ENCODE measurements around the gene EID3.
A peak's percentile ranks its signal among the peaks of the same experiment; 100 is the strongest.
"Not testable (repeated sequence)": the region's sequence is repeated elsewhere in the genome, so short reads cannot be mapped to it uniquely, and the experiment has no call there.

EID3 gene

GRCh38 chr12:104280717-104281458 lies 22.7 kb upstream of the EID3 start:
- H3K4me3 Mint-ChIP-seq = no peak overlapping the region
- peaks cover 4% of the 10 kb centered on the region for H3K27me3 Mint-ChIP-seq (ENCODE audit: low read depth)
- H3K4me1 Mint-ChIP-seq (ENCODE audit: low read depth) = peaks cover 11% of the 10 kb centered on the region
- no peak overlapping the region for H3K27ac Mint-ChIP-seq
- no peaks in the 10 kb centered on the region for H3K9me3 Mint-ChIP-seq
- H3K36me3 Mint-ChIP-seq (ENCODE audit: low read depth) = no peaks in the 10 kb centered on the region

DNA sequence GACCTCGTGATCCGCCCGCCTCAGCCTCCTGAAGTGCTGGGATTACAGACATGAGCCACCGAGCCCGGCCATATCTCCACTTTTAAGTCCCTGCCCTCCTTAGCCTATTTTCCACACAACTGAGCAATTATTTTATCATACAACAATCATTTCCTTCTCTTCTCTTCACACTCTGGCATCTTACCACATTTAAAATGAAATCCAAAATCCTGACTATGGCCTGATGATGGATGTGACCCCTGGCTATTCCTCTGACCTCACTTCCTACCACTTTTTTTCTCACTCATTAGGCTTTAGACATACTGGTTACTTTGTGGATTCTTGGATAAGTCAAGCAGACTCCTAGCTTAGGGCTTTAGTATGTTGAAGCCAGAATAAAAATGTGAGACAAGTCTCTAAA lies 21.9 kb upstream of the EID3 start:
- Mint-ChIP-seq H3K27ac (no peak overlapping the region), H3K4me1 (ENCODE audit: low read depth) (peaks cover 12% of the 10 kb centered on the region), H3K36me3 (ENCODE audit: low read depth) (no peaks in the 10 kb centered on the region), H3K9me3 (no peaks in the 10 kb centered on the region), H3K4me3 (no peak overlapping the region), H3K27me3 (ENCODE audit: low read depth) (peaks cover 4% of the 10 kb centered on the region)

GRCh38 chr12:104282109-104282508 lies 21.4 kb upstream of the EID3 start:
- H3K4me3 Mint-ChIP-seq = no peak overlapping the region
- H3K36me3 Mint-ChIP-seq (ENCODE audit: low read depth) = no peaks in the 10 kb centered on the region
- H3K9me3 Mint-ChIP-seq = no peaks in the 10 kb centered on the region
- H3K27me3 Mint-ChIP-seq (ENCODE audit: low read depth) = peaks cover 4% of the 10 kb centered on the region
- no peak overlapping the region for H3K27ac Mint-ChIP-seq
- peaks cover 13% of the 10 kb centered on the region for H3K4me1 Mint-ChIP-seq (ENCODE audit: low read depth)

- H3K27ac Mint-ChIP-seq = peak overlapping the region; percentile 99
- H3K27me3 Mint-ChIP-seq (ENCODE audit: low read depth) = no peaks in the 10 kb centered on the region
- H3K36me3 Mint-ChIP-seq (ENCODE audit: low read depth) = peaks cover 4% of the 10 kb centered on the region
- H3K4me1 Mint-ChIP-seq (ENCODE audit: low read depth) = peaks cover 21% of the 10 kb centered on the region
- peak overlapping the region; percentile 98 for H3K4me3 Mint-ChIP-seq
- no peaks in the 10 kb centered on the region for H3K9me3 Mint-ChIP-seq
Observed at GRCh38 chr12:104285740-104286515, 17.6 kb upstream of the EID3 start.

DNA sequence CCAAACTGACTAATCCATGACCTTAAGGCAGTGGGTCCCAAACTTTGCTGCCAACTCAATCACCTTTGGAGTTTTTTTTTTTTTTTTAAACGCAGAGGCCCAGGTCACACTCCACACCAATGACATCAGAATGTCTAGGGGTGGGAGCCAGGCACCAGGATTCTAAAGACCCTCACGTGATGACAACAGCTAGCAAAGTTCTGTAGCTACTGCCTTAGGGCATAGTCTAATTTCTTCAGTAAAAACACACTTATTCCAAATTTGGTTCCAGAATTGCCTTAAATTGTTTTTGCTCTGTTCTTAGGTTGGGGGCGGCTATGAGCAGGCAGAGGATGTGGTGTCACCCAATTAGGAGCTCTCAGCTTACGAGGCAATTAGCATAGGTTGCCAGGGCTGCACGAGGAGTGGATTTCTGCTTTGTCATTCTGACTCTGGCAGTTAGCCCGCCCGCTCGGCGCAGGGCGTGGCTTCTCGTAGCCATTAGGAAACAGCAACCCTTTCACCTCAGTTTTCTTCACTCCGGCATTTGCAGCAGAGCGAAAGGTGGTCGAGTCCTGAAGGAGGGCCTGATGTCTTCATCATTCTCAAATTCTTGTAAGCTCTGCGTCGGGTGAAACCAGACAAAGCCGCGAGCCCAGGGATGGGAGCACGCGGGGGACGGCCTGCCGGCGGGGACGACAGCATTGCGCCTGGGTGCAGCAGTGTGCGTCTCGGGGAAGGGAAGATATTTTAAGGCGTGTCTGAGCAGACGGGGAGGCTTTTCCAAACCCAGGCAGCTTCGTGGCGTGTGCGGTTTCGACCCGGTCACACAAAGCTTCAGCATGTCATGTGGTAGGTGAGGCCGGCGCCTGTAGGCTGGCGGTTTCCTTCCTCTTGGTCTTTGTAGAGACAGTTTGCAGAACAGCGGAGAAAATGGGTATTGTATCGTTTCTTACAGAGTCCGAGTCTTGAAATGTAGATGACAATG lies 16.7 kb upstream of the EID3 start:
- peaks cover 21% of the 10 kb centered on the region for H3K4me1 Mint-ChIP-seq (ENCODE audit: low read depth)
- H3K9me3 Mint-ChIP-seq = no peaks in the 10 kb centered on the region
- H3K27ac Mint-ChIP-seq = peak overlapping the region; percentile 99
- peaks cover 4% of the 10 kb centered on the region for H3K36me3 Mint-ChIP-seq (ENCODE audit: low read depth)
- H3K27me3 Mint-ChIP-seq (ENCODE audit: low read depth) = no peaks in the 10 kb centered on the region
- H3K4me3 Mint-ChIP-seq = peak overlapping the region; percentile 98

GRCh38 chr12:104288635-104289274 lies 14.8 kb upstream of the EID3 start:
- H3K36me3 Mint-ChIP-seq (ENCODE audit: low read depth) = peaks cover 20% of the 10 kb centered on the region
- H3K27me3 Mint-ChIP-seq (ENCODE audit: low read depth) = no peaks in the 10 kb centered on the region
- H3K4me1 Mint-ChIP-seq (ENCODE audit: low read depth) = peaks cover 28% of the 10 kb centered on the region
- no peaks in the 10 kb centered on the region for H3K9me3 Mint-ChIP-seq
- peak overlapping the region; percentile 98 for H3K4me3 Mint-ChIP-seq
- H3K27ac Mint-ChIP-seq = peak overlapping the region; percentile 99

GRCh38 chr12:104290320-104290719 lies 13.2 kb upstream of the EID3 start:
- no peaks in the 10 kb centered on the region for H3K27me3 Mint-ChIP-seq (ENCODE audit: low read depth)
- H3K4me3 Mint-ChIP-seq = no peak overlapping the region
- peaks cover 31% of the 10 kb centered on the region for H3K36me3 Mint-ChIP-seq (ENCODE audit: low read depth)
- no peaks in the 10 kb centered on the region for H3K9me3 Mint-ChIP-seq
- H3K27ac Mint-ChIP-seq = no peak overlapping the region
- H3K4me1 Mint-ChIP-seq (ENCODE audit: low read depth) = peaks cover 34% of the 10 kb centered on the region

DNA sequence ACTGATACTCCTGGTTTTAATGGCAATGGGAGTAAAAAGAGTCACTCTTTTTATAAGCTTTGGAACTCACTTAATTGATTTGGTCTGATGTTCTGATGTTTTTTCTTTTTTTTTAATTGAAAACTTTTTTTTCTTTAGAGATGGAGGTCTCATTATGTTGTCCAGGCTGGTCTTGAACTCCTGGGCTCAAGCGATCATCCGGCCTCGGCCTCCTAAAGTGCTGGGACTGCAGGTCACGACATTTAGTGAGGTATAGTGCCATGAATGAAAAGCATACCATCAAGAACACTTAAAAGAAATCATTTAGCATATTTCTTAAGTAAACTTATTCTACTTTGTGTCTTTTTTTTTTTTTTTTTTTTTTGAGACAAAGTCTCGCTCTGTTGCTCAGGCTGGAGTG lies 12.7 kb upstream of the EID3 start:
- Mint-ChIP-seq H3K27ac (no peak overlapping the region), H3K4me1 (ENCODE audit: low read depth) (peaks cover 33% of the 10 kb centered on the region), H3K9me3 (no peaks in the 10 kb centered on the region), H3K27me3 (ENCODE audit: low read depth) (no peaks in the 10 kb centered on the region), H3K4me3 (no peak overlapping the region), H3K36me3 (ENCODE audit: low read depth) (peaks cover 35% of the 10 kb centered on the region)

- H3K9me3 Mint-ChIP-seq = no peaks in the 10 kb centered on the region
- peaks cover 39% of the 10 kb centered on the region for H3K36me3 Mint-ChIP-seq (ENCODE audit: low read depth)
- peaks cover 28% of the 10 kb centered on the region for H3K4me1 Mint-ChIP-seq (ENCODE audit: low read depth)
- H3K4me3 Mint-ChIP-seq = no peak overlapping the region
- no peak overlapping the region for H3K27ac Mint-ChIP-seq
- H3K27me3 Mint-ChIP-seq (ENCODE audit: low read depth) = no peaks in the 10 kb centered on the region
Observed at GRCh38 chr12:104291867-104292524, 11.5 kb upstream of the EID3 start.

DNA sequence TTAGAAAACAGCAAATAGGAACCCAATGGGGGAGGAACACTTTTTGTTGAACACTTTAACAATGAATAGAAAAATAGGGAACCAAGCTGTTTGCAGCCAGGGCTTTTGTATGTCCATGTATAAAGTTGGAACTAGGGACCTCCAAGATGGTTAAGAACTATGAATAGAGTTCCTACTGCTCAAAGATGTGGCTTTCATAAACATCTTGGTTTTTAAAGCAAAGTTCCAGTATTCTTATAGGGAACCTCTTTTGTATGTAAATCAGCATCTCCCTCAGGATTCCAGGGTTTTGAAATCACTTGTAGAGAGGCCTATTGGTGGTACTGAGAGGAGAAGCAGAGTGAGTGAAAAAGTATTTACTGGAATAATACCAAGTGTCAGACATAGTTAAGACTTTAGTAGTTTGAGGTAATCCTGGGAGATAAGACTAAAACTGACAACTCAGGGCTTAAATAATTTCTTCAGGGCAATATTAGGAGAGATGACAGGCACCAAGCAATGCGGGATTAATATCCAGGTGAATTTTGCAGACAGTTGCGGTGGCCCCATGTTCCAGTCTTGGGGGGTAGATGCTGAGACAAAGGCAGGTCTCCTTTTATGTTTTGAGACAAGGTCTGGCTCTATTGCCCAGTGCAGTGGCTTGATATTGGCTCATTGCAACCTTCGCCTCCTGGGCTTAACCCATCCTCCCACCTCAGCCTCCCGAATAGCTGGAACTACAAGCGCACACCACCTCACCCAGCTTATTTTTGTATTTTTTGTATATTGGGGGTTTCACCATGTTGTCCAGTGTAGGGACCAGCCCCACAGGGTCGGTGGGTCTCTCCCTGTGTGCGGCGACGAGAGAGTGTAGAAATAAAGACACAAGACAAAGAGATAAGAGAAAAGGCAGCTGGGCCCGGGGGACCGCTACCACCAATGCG lies 10.4 kb upstream of the EID3 start:
- no peaks in the 10 kb centered on the region for H3K27me3 Mint-ChIP-seq (ENCODE audit: low read depth)
- H3K36me3 Mint-ChIP-seq (ENCODE audit: low read depth) = peaks cover 45% of the 10 kb centered on the region
- H3K4me3 Mint-ChIP-seq = no peak overlapping the region
- H3K27ac Mint-ChIP-seq = no peak overlapping the region
- H3K9me3 Mint-ChIP-seq = no peaks in the 10 kb centered on the region
- H3K4me1 Mint-ChIP-seq (ENCODE audit: low read depth) = peaks cover 32% of the 10 kb centered on the region

DNA sequence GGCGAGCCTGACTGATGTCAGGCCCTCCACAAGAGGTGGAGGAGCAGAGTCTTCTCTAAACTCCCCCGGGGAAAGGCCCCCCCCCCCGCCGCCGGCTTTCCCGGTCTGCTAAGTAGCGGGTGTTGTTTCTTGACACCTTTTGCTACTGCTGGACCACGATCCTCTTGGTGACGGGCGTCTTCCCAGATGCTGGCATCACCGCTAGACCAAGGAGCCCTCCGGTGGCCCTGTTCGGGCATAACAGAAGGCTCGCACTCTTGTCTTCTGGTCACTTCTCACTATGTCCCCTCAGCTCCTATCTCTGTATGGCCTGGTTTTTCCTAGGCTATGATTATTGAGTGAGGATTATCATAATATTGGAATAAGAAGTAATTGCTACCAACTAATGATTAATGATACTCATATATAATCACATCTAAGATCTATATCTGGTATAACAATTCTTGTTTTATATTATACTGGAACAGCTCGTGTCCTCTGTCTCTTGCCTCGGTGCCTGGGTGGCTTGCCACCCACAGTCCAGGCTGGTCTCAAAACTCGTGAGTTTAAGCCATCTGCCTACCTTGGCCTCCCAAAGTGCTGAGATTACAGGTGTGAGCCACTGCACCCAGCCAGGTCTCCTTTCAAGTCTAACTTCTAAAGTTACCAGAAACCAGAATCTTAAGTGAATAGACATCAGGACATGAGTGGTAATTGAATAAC lies 9.2 kb upstream of the EID3 start:
- H3K27me3 Mint-ChIP-seq (ENCODE audit: low read depth); H3K27ac Mint-ChIP-seq: not testable (repeated sequence)

DNA sequence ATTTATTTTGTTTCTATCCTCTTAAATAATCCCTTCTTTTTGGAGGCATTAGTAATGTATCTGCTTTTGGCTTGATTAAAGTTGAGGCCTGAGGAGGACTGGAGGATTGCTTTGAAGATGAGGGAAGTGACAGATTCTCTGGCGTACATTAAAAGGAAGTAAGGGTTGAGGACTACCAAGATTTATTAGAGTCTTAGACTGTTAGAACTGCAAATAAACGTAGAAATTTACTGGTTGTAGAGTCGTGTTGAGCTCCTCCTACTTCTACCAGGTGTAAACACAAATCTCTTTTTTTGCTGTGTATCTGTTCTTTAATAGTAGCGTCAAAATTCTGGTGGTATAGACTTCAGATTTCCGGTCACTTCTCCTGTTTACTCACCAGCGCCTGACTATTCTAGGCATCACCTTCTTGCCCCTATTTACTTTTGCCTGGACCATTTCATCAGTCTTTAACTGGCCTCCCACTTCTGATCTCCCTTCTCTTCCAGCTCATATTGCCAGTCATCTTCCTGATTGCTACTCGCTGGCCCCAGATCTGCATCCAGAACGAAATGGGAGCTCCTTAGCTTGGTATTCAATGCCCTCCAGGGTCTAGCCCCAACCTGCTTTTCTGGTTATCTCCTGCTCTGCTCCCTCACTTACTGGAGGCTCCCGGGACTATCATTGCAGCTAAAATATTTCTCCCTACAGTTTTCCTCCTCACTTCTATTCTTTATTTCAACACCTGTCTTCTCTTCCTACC lies 8.4 kb upstream of the EID3 start:
- H3K4me1 Mint-ChIP-seq (ENCODE audit: low read depth) = peaks cover 28% of the 10 kb centered on the region
- no peaks in the 10 kb centered on the region for H3K27me3 Mint-ChIP-seq (ENCODE audit: low read depth)
- no peaks in the 10 kb centered on the region for H3K9me3 Mint-ChIP-seq
- H3K4me3 Mint-ChIP-seq = no peak overlapping the region
- peak overlapping the region; percentile 10 for H3K27ac Mint-ChIP-seq
- H3K36me3 Mint-ChIP-seq (ENCODE audit: low read depth) = peaks cover 44% of the 10 kb centered on the region

More for the DNA sequence above, 9.2 kb upstream of the EID3 start:
- H3K4me1 Mint-ChIP-seq (ENCODE audit: low read depth) = peaks cover 25% of the 10 kb centered on the region
- peaks cover 41% of the 10 kb centered on the region for H3K36me3 Mint-ChIP-seq (ENCODE audit: low read depth)
- not testable (repeated sequence) for H3K4me3 Mint-ChIP-seq, H3K9me3 Mint-ChIP-seq

All from T-helper 1 cell treated with Interleukin-12 subunit alpha and Interleukin-12 subunit beta and Interleukin-4 antibody, amounts not matched to agents 30 μg/mL and 1 μg/mL, for 36 hours (primary cell).